Stimulated activated CD4-positive, alpha-beta T cell treated with anti-CD3 and anti-CD28 coated beads, Interleukin-12 subunit alpha, Interleukin-12 subunit beta, amount 100 ng/mL, for 24 hours (primary cell): ENCODE measurements around the gene ZNF326.

ENCODE experiments used
- DNase-seq, 2 experiments: peaks; one replicate each; pipeline ENCODE4 v3.0.0-alpha.2; 2020; ENCODE audit warnings: low read depth in 2 of 2

The ZNF326 gene

DNA sequence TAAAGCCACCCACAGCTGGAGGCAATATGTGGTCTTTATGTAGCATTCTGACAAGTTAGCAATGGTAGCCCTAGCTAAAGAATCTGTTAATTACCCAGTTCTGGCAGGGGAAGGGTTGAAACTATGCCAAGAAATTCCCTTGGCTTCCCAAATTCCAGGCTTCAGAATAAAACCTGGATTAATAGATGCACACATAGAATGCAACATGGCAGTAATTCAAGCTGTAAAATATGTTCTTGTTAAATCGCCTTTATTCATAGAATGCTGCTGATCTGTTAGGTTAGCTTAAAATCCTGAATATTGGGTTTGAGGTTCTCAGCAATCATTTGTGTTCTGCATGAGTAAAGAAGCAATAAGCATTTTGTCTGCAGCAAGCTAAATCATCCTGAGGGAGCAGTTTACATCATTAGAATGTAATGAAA lies 80.1 kb downstream of the ZNF326 start:
- DNase-seq, result no peak

DNA sequence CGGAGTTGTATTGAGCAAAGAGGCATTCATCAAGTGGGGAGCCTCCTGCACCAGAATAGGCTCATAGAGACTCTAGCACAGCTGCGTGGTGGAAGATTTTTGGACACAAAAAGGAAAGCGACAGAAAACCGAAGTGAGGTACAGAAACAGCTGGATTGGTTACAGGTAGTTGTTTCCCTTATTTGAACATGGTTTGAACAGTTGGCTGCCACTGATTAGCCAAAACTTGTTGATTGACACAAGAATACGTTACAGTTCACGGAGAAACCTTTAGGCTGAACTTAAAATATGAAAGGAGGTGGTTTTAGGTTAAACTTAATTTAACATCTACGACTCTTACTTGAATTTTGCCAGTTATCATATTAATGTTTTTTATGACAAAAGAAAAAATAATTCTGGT lies 89.1 kb downstream of the ZNF326 start:
- DNase-seq, result no peak
